ENCODE measurements around the gene MYLK2. TPM values are rescaled to one million over a fixed set of nuclear protein-coding genes. Genes with fewer than 3 reads are reported as not detected.
"Not testable (repeated sequence)": the region's sequence is repeated elsewhere in the genome, so short reads cannot be mapped to it uniquely, and the experiment has no call there.

MYLK2 gene
- total RNA-seq, 1 donor from 2014 or later, result not detected

DNA sequence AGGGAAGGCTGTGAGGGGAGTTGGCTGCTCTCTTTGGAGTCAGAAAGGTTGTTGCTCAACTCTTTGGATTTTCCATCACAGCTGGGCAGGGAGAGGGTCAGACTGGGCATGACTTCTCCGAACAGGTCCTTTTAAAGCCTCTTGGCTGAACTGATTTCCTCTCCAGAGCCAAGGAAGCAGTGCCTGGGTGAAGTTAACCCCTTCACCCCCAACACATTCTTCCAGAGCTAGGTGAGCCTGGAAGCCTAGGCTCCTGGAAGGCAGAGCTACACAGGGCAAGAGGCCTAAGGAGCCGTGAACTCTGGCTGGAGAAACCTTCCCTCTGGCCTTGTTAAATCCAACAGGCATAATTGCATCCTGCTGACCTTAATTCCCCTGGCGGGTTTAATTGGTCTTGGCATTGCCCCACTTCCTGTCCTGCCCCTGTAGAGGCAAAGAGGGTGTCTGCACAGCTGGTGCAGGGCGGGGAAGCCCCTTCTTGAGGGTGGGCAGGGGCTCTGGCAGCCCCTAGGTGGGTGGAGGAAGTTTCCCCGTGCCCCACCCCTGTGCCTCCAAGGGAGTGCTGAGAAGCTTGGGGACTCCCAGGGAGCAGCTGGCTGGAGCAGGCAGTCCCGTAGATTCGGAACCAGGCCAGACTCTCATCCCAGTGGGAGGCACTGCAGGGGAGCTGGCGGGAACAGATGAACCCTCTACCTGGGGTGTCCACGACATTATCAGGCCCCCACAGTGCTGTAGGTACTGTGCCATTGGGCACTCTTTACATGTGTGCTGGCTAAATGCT is 3.6 kb upstream of the MYLK2 start:
- no peak for DNase-seq (ENCODE audit: low spot score)

DNA sequence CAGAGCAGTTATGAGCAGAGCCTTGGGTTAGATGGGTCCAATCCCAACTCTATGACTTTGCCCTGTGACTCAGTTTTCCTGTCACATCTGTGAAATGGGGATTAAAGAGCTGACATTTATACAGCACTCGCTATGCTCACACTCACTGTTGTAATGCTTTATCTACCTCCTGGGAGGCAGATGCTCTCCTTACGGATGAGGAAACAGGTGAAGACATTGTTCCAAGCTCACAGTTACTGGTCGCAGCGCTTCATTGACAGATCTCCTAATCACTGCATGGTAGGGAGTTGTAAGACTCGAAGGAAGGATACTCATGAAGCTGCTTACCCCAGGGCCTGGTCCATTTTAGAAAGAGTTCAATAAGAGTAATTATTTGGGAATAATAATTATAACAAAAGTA is 2.9 kb upstream of the MYLK2 start:
- DNase-seq (ENCODE audit: low spot score), result no peak

DNA sequence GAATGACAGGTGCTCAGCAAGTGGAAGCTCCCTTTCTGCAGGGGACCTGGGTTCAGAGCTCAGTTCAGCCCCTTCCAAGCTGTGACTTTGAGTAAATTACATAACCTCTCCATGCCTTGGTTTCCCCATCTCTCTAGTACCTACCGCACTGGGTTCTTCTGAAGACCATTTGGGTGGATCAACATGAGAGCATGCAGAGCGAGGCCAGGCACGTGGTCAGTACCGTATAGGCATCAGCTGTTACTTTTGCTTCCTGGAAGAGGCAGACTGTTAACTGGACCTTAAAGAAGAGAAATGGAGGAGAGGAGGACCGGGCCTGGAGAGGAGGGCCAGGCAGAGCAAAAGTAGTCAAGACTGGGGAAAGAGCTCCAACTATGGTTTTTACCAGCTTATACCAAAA is 1.7 kb upstream of the MYLK2 start:
- DNase-seq (ENCODE audit: low spot score), result no peak

DNA sequence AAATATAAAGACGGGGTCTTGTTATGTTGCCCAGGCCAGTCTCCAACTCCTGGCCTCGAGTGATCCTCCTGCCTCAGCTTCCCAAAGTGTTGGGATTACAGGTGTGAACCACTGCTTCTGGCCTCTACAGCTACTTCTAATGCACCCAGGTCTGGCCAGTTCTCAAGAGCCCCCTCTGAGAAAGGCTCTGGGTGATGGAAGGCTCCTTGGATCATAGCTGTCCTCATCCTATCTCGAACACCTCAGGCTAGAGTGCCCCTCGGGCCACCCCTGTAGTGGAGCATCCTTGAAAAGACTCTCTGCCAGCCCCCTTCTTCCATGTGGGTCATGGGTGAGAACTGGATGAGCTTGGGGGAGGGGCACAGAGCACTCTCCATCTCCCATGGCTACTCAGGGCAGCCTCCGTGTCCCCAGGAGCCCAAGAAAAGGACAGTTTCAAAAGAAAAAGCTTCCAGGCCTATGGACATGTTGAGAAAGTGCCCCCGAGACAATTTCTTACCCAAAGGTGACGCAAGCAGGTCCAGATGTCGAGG is 714 bp upstream of the MYLK2 start:
- DNase-seq (ENCODE audit: low spot score), result no peak

DNA sequence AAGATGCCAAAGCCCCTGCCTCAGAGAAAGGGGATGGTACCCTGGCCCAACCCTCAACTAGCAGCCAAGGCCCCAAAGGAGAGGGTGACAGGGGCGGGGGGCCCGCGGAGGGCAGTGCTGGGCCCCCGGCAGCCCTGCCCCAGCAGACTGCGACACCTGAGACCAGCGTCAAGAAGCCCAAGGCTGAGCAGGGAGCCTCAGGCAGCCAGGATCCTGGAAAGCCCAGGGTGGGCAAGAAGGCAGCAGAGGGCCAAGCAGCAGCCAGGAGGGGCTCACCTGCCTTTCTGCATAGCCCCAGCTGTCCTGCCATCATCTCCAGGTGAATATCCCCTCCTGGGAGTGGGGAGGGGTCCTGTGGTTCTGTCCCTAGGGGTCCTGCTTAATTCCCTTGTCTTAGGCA is 1.1 kb downstream of the MYLK2 start:
- no peak for DNase-seq (ENCODE audit: low spot score)

DNA sequence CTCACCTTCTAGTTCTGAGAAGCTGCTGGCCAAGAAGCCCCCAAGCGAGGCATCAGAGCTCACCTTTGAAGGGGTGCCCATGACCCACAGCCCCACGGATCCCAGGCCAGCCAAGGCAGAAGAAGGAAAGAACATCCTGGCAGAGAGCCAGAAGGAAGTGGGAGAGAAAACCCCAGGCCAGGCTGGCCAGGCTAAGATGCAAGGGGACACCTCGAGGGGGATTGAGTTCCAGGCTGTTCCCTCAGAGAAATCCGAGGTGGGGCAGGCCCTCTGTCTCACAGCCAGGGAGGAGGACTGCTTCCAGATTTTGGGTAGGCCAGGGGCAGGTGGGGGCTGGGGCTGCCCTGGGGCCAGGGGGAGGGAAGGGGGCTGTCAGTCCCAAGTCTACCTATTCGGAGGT is 2.3 kb downstream of the MYLK2 start:
- DNase-seq (ENCODE audit: low spot score), result no peak

DNA sequence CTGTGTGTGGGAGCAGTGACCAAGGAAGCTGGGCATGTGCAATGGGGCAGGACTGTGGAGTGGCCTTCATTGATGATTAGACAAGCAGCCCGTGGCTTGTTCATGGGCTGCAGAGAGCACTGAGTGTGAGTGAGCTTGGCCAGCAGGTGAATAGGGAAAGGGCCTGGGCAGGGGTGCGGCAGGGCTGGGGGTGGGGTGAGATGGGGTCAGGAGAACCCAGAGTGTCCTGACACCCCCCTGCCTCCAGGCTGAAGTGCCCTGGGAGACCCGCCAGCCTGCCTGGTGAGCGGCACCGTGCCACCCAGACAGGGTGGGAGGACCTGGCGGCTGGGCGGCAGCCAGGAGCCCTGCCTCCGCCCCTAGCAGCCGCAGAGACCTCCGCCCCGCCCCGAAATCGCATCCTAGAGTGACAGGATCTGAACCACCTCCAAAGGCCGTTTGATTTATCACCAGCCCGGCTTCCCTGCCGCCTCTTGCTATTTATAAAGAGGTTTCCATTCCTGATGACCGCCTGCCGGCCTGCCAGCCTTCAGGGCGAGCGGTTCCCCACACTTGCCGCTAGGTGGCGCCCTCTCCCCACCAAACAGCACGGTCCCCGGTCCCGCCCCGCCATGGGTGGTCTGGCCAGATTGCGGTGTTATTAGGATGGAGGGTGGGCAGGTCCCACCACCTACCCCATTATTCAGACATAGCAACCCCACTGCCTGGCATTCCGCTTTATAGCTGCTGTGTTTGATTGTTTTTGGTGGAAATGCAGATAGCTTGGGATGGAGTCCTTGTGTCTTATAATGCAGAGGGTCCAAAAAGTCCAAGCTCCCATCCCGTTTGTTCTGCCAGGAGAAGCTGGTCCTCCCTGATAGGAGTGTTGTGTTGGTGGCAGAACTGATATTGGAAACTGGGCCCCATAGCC is 3.5 kb downstream of the MYLK2 start:
- peak; percentile 80 for DNase-seq (ENCODE audit: low spot score)

DNA sequence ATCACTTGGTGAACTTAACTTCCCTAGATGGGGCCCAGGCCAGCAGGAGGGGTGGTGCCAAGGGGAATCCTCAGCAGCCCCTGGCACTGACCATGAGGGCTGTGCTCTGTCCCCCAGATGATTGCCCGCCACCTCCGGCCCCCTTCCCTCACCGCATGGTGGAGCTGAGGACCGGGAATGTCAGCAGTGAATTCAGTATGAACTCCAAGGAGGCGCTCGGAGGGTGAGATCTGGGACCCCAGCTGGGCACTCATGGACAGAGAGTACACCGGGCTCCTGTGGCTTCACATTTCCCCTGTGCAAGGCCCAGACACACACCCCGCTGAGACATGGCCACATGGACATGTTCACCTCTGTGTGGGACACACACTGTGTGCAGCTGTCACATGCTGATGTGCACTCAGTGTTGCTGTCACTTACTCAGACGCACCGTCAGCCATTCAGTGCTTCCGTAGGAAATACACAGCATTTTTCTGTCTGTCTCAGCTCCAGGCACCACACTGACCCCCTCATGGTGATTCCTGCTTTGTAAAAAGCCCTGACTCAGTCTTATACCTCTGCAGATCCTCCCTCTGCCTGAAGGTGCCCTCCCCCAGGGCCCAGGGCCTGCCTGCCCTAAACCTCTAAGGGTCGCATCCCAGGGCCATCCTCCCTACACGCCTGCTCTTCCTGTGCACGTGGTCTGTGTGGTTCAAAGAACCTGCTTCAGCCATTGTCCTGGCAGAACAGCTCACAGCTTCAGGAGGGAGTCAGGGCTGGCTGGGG is 4.4 kb downstream of the MYLK2 start:
- DNase-seq (ENCODE audit: low spot score), result no peak

DNA sequence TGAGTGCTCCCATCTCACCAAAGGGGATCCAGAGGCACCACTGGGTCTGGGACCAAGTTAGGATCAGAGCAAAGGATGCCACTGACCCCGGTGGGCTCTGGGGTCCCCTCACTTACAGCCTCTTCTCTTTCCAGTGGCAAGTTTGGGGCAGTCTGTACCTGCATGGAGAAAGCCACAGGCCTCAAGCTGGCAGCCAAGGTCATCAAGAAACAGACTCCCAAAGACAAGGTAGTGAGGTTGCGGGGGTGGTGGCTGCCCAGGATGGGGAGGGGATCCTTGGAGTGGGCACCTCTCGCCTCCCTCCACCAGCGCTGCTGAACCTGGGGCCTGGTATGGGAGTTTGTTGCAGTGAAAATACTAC is 4.9 kb downstream of the MYLK2 start:
- DNase-seq (ENCODE audit: low spot score), result no peak

DNA sequence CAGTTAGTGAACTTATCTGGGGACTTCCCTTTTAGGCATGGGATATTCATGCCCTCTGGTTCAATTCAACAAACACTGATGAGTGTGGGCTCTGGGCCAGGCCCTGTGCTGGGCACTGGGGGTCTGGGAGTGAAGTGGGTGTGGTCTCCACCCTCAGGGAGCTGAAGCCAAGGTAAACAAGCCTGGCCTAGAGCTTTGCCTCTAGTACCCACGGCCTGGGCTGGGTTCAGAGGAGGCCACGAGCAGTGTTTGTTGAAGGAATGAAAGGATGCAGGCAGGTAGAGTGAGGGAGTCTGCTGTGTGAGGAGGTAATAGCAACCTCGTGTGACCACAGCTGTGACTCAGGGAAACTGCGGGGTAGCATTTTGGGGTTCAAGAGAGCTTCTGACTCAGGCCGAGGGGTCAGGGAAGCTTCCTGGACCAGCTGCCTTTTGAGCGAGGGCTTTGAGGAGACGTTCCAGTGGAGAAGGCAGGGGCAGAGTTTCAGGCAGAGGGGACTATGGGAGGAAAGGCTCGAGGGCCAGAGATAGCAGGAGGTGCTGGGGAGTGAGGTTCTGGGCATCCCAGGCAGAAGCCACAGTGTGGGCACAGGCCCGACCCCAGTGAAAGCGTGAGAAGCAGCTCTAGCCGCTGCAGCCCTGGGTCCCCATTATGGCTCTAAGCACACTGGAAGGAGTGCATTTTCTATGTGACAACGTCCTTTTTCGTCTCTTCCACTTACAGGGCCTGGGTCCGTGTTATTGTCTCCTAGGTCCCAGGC is 5.6 kb downstream of the MYLK2 start:
- DNase-seq (ENCODE audit: low spot score), result no peak

DNA sequence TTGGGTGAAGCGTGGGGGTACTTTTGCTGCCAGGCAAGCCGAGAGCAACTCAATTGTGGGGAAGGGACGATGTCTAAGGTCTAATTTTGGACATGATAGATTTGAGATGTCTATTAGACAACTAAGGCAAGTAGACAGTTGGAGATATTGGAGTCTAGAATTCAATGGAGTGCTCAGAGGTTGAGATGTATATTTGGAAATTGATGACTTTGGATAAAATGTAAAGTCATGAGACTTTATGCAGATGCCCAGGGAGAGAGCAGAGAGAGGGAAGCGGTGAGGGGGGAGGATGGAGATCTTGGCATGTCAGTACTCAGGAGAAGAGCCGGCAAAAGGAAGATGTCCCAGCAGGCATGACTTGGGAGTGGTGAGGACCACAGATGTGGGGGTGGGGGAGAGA is 6.9 kb downstream of the MYLK2 start:
- DNase-seq (ENCODE audit: low spot score), result no peak

DNA sequence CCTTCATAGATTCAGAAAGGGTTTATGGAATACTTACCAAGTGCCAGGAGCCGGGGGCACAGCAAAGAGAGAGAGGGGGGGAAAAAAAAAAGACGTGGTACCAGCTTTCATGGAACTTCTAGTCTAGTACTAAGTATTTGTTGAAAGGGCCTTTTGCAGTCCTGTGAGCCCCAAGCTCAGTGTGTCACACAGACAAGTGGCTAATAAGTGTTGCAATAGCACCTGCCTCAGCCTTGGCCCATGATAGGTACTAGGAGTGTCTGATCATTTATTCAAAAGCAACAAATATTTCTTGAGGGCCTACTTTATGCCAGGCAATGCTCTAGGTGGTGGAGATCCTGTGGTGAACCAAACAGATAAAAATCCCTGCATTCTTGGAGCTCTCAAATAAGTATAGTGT is 7.9 kb downstream of the MYLK2 start:
- no peak for DNase-seq (ENCODE audit: low spot score)

DNA sequence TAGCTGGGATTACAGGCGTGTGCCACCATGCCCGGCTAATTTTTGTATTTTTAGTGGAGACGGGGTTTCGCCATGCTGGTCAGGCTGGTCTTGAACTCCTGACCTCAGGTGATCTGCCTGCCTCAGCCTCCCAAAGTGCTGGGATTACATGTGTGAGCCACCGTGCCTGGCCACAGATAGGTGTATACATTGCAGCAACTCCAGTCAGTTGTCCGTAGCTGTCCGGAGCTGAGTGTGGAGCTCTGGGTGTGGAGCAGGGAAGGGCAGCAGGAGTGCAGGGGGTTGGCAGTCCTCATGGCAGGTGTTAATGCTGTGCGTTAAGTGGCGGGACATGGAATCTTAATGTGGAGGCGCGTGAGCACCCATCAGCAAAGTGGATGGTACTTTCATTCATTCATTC is 8.9 kb downstream of the MYLK2 start:
- not testable (repeated sequence) for DNase-seq (ENCODE audit: low spot score)

DNA sequence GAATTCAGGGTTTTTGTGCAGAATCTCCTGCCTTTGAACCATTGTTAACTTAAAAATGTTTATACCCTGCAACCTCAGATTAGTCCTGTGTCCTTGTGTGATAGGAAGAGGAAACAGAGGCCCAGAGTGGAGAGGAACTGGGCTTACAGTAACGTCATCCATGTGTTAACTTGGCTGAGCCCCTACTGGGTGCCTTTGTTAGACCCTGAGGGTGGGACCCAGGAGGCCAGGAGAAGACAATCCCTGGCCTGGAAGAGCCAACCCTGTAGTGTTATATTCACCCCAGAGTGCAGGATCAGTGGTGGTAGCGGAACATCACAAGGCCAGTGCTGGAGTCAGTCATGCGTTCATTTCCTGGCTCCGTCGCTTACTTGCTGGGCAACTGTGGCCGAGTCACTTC is 10.6 kb downstream of the MYLK2 start:
- DNase-seq (ENCODE audit: low spot score), result no peak

DNA sequence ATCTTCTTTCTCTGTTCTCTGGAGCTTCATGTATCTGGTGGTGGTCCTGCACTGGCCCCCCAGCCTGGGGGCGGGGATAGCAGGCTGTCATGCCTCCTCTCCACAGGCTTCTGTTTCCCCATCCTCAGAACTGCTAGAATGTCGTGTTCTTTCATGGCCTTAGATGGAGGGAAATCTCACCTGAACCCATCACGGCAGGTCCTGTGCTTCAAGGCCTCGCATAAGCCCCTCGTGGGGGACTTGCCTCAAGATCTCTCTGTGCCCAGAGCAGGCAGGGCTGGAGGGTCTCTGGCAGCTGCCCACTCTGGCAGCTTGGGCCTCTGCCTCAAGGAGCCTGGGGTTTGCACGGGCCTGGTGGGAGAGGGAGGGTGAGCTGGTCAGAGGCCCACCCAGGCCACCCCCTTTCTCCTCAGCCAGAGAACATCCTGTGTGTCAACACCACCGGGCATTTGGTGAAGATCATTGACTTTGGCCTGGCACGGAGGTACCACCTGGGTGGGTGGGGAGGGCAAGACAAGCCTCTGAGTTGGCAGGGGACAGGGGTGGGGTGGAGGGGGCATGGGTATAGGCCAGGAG is 11.3 kb downstream of the MYLK2 start:
- DNase-seq (ENCODE audit: low spot score), result no peak

DNA sequence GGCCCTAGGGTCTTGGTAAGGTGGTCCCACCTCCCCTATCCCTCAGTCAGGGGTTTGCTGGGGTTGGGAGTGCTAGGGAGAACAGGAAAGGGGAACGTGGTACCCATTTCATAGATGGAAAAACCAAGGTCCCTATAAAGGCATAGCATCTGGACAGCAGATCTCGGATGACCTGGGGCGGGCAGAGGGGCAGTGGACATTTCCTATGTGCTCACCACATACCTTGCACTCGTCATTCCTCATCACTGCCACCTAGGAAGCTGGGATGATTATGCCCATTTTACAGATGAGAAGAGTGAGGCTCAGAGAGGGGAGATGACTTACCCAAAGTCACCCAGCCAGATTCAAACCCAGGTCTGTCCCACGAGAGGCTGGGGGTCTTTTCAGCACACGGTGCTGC is 12.1 kb downstream of the MYLK2 start:
- no peak for DNase-seq (ENCODE audit: low spot score)

DNA sequence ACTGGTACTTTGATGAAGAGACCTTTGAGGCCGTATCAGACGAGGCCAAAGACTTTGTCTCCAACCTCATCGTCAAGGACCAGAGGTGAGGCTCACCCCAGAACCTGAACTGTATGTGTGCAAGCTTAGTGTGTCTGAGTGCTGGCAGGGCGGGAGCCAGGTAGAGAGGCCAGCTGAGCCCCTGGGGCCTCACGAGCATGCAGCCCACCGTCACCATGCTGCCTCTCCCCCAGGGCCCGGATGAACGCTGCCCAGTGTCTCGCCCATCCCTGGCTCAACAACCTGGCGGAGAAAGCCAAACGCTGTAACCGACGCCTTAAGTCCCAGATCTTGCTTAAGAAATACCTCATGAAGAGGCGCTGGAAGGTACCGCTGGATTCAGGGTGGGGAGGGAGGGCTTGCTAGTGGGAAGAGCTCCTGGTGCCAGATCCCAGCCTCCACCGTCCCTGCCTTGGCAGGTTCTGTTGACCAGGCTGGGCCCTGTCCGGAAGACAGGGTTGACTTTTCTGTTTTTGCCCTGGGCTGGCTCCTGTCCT is 12.7 kb downstream of the MYLK2 start:
- no peak for DNase-seq (ENCODE audit: low spot score)

DNA sequence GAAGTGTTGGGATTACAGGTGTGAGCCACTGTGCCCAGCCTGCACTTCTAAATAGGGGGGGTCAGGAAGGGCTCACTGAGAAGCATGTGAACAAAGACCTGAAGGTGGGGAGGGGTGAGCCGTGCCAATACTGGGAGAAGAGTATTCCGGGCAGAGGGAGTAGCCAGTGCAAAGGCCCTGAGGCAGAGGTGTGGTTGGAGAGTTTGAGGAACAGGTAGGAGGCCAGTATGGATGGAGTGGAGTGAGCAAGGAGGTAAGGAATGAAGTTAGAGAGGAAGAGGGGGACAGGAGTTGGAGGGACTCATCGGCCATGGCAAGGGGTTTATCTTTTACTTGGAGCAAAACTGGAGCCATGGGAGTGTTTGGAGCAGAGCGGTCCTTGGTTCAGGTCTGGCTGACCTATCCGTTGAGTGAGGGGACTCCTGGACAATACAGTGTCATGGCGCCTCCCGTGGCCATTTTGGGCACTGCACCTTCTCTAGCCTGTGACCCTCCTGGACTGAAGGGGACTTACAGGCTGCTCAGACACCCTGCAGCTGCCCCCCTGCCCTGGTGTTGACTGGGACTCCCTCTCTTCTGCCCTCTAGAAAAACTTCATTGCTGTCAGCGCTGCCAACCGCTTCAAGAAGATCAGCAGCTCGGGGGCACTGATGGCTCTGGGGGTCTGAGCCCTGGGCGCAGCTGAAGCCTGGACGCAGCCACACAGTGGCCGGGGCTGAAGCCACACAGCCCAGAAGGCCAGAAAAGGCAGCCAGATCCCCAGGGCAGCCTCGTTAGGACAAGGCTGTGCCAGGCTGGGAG is 14.2 kb downstream of the MYLK2 start:
- no peak for DNase-seq (ENCODE audit: low spot score)

DNA sequence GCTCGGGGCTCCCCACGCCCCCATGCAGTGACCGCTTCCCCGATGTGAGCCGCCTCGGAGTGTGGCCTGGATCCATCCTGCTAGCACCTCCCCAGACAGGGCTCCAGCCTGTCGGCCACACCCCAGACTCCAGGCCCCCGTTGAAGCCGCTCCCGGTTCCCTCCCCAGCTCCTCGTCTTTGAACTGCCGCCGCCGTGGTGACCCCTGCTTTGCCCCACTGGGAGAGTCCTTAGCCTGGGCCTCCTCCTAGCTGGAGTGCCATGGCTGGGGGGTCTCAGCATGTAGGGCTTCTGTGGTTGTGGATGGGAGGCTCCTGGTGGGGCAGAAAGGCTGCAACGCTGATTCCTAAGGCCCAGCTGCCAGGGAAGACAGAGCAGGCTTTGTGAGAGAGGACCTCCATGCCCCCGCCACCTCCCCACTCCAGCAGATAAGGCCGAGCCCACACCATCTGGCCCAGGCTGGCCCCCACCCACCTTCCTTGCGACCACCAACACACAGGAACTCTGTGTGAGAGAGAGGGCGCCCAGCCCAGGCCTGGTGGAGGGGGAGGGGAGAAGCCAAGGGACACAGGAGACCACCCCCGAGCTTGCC is 14.9 kb downstream of the MYLK2 start:
- DNase-seq (ENCODE audit: low spot score), result no peak

DNA sequence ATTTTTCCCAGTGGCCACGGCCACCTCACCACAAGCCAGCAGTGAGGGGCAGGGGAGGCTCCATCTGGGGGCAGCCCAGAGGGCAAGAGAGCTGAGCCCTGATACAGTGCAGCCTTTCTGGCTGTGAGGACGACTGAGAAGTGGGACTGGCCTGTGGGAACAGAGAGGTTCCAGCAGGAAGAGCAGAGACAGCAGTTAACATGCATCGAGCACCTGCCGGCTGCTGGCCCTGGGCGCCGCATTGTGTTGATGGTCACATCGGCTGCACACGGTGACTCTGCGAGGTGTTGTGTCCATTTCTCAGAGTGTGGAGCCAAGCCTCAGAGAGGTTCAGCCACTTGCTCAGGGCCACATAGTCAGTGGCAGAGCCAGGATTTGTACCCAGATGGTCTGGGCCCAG is 16.4 kb downstream of the MYLK2 start:
- DNase-seq (ENCODE audit: low spot score), result no peak

All from ureter (tissue), 1 donor.